HepG2 (cell line): Measurements from ENCODE around the gene CIAO2B. TPM values are rescaled to one million over a fixed set of nuclear protein-coding genes. Genes with fewer than 3 reads are reported as not detected.
A peak's percentile ranks its signal among the peaks of the same experiment; 100 is the strongest.

Experiments used
- ATF7-NPFF ChIP-seq: sonication (generic); formaldehyde crosslinking; IDR thresholded peaks from 2 replicates; pipeline ENCODE4 v1.8.1; 2023; ENCODE audit warnings: mild to moderate bottlenecking, low read depth, missing genetic modification reagents, moderate library complexity
- BCL6 ChIP-seq: IDR thresholded peaks from 2 replicates; pipeline ENCODE4 v1.6.1; 2016; ENCODE audit warnings: missing genetic modification reagents, missing compliant biosample characterization
- CBX2 ChIP-seq, 2 experiments: fragments of 200-600 bp in 1 of 2; sonication (generic); formaldehyde crosslinking in 1 of 2; IDR thresholded peaks; 2 replicates each; pipeline versions ENCODE4 v1.7.0 to v1.8.1; 2018 to 2022; ENCODE audit warnings: low read depth in 2 of 2, low read length in 1 of 2, mild to moderate bottlenecking in 1 of 2, missing genetic modification reagents in 1 of 2
- MAFG ChIP-seq: sonication (generic); formaldehyde crosslinking; IDR thresholded peaks from 2 replicates; pipeline ENCODE4 v1.5.1; 2020; ENCODE audit warnings: mild to moderate bottlenecking, missing genetic modification reagents
- ZNF20 ChIP-seq: sonication (generic); formaldehyde crosslinking; IDR thresholded peaks from 2 replicates; pipeline ENCODE4 v1.4.0; 2020; ENCODE audit warnings: mild to moderate bottlenecking, moderate library complexity, missing genetic modification reagents
- ZNF570 ChIP-seq: sonication (generic); formaldehyde crosslinking; IDR thresholded peaks from 2 replicates; pipeline ENCODE4 v1.4.0; 2020; ENCODE audit warnings: mild to moderate bottlenecking, missing genetic modification reagents, borderline replicate concordance
- ZNF746 ChIP-seq: sonication (generic); formaldehyde crosslinking; IDR thresholded peaks from 2 replicates; pipeline ENCODE4 v1.8.0; 2022; ENCODE audit warnings: mild to moderate bottlenecking, missing genetic modification reagents
- polyA plus RNA-seq, 8 experiments: library from polyadenylated mRNA; depleted of rRNA in 3 of 8; stranded (reverse) in 7 of 8; unstranded in 1 of 8; fragments of >200 nt; fragmentation: Illumina TruSeq in 4 of 8; extraction: Trizol in 4 of 8; gene quantifications; 2 replicates each; pipeline versions ENCODE4 v1.2.1 to v1.2.3, GENCODE V29; 2011 to 2016; ENCODE audit warnings: low read depth in 4 of 8, missing spikeins in 1 of 8, mixed read lengths in 1 of 8; ENCODE audit not compliant: insufficient read depth in 1 of 8
- total RNA-seq, 5 experiments: library from RNA; depleted of rRNA; stranded (reverse); fragments of >200 nt; fragmentation: Illumina TruSeq; extraction: Trizol; gene quantifications; 2 replicates each; pipeline ENCODE4 v1.2.3, GENCODE V29; 2016; ENCODE audit warnings: low read depth in 1 of 5
- TF ChIP-seq, protein P1 (sequence below): IDR thresholded peaks from 2 replicates; pipeline ENCODE4 v1.6.1; 2012; ENCODE audit warnings: low read length, improper control_type of control experiment
- TF ChIP-seq, protein P2 (sequence below), 2 experiments: fragments of 450-650 bp in 1 of 2; sonication (generic) in 1 of 2; formaldehyde crosslinking in 1 of 2; IDR thresholded peaks; 2 replicates each; pipeline versions ENCODE4 v1.6.1 to v1.8.0; 2016 to 2022; ENCODE audit warnings: antibody characterized with exemption in 1 of 2, mild to moderate bottlenecking in 1 of 2, missing genetic modification reagents in 1 of 2
- TF ChIP-seq, protein P3 (sequence below): sonication (generic); formaldehyde crosslinking; IDR thresholded peaks from 2 replicates; pipeline ENCODE4 v1.9.0; 2021; ENCODE audit warnings: missing genetic modification reagents, mild to moderate bottlenecking, borderline replicate concordance
- TF ChIP-seq, protein P4 (sequence below): sonication (generic); formaldehyde crosslinking; IDR thresholded peaks from 2 replicates; pipeline ENCODE4 v1.8.0; 2022; ENCODE audit warnings: missing genetic modification reagents, mild to moderate bottlenecking, inconsistent platforms, borderline replicate concordance

CIAO2B gene
- total and polyA plus RNA-seq, 2 of the 13 experiments (the other 11 are each of a cell fraction or from before 2014, with no cell fraction given): 157 to 293 TPM

DNA sequence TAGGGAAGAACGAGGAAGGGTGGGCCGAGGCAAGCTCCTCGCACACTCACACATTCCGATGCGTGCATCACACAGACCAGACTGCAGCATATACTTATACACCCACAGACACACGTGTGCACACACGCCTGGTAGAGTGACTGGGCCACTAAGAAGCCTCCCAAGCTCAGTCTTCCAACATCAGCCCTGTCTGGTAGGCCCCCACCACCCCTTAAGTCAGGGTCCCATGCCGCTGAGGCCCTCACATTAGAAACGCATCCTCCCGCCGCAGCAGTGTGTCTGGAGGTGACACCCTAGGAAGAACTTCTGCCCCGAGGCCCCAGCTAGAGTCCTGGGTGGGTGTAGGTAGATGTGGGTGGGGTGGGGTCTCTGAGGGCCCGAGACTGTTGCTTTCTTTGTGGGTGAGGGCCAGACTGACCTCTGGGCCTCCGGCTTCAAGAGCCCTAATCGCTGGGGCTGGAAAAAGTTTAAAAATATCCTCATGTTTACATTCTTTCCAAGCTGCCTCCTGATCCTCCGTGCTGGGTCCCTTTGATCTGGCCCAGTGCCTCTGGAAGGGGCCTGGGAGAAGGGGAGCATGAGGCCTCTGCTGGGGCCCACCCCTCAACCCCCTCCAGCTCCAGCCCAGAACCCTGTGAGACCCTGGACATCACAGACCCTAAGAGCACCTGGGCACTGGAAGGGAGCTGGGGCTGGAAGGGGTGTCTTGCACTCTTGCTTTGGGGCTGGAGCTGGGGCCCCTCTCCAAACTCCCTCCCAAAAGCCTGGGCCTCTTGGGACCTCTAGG, 29.2 kb downstream of the CIAO2B start (continued):
- TF ChIP-seq, protein P1, sequence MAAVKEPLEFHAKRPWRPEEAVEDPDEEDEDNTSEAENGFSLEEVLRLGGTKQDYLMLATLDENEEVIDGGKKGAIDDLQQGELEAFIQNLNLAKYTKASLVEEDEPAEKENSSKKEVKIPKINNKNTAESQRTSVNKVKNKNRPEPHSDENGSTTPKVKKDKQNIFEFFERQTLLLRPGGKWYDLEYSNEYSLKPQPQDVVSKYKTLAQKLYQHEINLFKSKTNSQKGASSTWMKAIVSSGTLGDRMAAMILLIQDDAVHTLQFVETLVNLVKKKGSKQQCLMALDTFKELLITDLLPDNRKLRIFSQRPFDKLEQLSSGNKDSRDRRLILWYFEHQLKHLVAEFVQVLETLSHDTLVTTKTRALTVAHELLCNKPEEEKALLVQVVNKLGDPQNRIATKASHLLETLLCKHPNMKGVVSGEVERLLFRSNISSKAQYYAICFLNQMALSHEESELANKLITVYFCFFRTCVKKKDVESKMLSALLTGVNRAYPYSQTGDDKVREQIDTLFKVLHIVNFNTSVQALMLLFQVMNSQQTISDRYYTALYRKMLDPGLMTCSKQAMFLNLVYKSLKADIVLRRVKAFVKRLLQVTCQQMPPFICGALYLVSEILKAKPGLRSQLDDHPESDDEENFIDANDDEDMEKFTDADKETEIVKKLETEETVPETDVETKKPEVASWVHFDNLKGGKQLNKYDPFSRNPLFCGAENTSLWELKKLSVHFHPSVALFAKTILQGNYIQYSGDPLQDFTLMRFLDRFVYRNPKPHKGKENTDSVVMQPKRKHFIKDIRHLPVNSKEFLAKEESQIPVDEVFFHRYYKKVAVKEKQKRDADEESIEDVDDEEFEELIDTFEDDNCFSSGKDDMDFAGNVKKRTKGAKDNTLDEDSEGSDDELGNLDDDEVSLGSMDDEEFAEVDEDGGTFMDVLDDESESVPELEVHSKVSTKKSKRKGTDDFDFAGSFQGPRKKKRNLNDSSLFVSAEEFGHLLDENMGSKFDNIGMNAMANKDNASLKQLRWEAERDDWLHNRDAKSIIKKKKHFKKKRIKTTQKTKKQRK: no peak
- TF ChIP-seq, protein P2, sequence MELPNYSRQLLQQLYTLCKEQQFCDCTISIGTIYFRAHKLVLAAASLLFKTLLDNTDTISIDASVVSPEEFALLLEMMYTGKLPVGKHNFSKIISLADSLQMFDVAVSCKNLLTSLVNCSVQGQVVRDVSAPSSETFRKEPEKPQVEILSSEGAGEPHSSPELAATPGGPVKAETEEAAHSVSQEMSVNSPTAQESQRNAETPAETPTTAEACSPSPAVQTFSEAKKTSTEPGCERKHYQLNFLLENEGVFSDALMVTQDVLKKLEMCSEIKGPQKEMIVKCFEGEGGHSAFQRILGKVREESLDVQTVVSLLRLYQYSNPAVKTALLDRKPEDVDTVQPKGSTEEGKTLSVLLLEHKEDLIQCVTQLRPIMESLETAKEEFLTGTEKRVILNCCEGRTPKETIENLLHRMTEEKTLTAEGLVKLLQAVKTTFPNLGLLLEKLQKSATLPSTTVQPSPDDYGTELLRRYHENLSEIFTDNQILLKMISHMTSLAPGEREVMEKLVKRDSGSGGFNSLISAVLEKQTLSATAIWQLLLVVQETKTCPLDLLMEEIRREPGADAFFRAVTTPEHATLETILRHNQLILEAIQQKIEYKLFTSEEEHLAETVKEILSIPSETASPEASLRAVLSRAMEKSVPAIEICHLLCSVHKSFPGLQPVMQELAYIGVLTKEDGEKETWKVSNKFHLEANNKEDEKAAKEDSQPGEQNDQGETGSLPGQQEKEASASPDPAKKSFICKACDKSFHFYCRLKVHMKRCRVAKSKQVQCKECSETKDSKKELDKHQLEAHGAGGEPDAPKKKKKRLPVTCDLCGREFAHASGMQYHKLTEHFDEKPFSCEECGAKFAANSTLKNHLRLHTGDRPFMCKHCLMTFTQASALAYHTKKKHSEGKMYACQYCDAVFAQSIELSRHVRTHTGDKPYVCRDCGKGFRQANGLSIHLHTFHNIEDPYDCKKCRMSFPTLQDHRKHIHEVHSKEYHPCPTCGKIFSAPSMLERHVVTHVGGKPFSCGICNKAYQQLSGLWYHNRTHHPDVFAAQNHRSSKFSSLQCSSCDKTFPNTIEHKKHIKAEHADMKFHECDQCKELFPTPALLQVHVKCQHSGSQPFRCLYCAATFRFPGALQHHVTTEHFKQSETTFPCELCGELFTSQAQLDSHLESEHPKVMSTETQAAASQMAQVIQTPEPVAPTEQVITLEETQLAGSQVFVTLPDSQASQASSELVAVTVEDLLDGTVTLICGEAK (IDR thresholded peaks at IDR 0.05): no peak
- TF ChIP-seq, protein P2 (CRISPR knock-in tag; IDR thresholded peaks at IDR 0.05): no peak
- TF ChIP-seq, protein P3, sequence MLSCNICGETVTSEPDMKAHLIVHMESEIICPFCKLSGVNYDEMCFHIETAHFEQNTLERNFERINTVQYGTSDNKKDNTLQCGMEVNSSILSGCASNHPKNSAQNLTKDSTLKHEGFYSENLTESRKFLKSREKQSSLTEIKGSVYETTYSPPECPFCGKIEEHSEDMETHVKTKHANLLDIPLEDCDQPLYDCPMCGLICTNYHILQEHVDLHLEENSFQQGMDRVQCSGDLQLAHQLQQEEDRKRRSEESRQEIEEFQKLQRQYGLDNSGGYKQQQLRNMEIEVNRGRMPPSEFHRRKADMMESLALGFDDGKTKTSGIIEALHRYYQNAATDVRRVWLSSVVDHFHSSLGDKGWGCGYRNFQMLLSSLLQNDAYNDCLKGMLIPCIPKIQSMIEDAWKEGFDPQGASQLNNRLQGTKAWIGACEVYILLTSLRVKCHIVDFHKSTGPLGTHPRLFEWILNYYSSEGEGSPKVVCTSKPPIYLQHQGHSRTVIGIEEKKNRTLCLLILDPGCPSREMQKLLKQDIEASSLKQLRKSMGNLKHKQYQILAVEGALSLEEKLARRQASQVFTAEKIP (CRISPR knock-in tag): no peak
- TF ChIP-seq ZNF570 (no peak), BCL6 (peak; percentile 86), CBX2 (IDR thresholded peaks at IDR 0.05; ENCODE audit: low read depth, low read length) (no peak), CBX2 (CRISPR knock-in tag; IDR thresholded peaks at IDR 0.05; ENCODE audit: low read depth) (no peak), MAFG (no peak; the same call in 1 of the 2 replicates), ZNF746 (CRISPR knock-in tag) (peak; percentile 95), ATF7-NPFF (no peak; the same call in 1 of the 2 replicates), ZNF20 (no peak)
- TF ChIP-seq, protein P4, sequence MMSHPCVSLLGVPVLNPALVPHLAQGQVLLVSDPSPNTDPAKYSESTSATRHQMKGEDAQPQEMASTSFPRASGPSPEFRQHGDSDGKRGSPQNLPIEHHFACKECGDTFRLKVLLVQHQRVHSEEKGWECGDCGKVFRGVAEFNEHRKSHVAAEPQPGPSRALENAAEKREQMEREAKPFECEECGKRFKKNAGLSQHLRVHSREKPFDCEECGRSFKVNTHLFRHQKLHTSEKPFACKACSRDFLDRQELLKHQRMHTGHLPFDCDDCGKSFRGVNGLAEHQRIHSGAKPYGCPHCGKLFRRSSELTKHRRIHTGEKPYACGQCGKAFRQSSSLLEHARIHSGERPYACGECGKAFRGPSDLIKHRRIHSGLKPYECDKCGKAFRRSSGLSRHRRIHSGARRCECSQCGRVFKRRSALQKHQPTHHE: no peak
